HG03095 (cell line): ENCODE results near the gene MTMR2.
"Not testable (repeated sequence)": the region's sequence is repeated elsewhere in the genome, so short reads cannot be mapped to it uniquely, and the experiment has no call there.

Experiments used
- ATAC-seq: cut with Tn5 transposase; IDR thresholded peaks from one replicate; pipeline ENCODE4 v1.9.1; 2021; ENCODE audit warnings: moderate library complexity; ENCODE audit not compliant: unreplicated experiment

Gene MTMR2

DNA sequence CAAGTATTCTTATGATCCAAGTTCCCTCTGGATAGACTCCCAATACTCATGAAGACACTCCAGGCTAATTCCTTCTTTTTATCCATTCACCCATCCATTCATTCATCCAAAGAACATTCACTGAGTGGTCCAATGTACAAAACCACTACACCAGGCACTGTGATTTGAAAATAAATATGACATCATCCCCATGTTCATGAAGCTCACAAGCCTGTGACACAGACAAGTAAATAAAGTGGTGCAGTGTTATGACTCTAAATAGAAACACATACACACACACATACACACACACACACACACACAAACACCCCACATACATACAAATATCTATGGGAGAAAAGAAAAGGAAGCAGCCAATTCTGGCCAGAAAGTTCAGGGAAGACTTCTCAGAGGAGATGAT, 35.5 kb downstream of the MTMR2 start:
- no peak for ATAC-seq

DNA sequence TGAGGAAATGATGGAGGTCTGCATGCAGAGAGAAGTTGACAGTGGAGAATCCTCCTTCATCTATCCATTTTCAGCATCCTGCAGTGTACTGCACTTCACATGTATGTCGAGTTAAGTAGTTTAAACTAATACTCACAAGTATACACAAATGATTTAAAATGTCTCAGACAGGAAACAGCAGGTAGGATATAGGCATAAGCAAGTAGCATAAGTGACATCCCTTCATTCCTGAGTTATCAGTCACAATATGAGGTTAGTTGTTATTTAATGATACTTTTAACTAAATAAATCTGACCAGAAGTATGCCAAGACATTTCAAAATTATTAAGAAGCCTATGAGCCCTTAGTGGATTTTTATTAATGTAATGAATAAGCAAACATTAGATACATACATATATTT, 37.4 kb downstream of the MTMR2 start:
- ATAC-seq, result no peak

DNA sequence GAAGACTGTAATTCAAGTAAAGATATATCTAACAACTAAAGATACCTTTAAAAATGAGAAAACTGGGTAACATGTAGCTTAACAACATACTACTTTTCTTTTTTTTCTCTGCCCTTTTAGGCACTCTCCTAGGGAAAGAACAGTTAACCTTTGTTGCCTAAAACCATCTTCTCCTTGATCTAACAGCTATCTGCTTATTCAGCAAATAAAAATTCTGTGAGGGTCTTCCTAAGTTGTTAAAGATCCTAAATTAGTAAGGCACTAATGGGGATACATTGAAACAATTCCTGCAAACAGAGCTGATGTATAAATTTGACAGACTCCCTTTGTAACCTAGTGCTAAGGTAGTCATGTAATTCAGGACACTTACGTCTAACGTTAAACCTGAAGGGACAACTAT, 39.1 kb downstream of the MTMR2 start:
- no peak for ATAC-seq

DNA sequence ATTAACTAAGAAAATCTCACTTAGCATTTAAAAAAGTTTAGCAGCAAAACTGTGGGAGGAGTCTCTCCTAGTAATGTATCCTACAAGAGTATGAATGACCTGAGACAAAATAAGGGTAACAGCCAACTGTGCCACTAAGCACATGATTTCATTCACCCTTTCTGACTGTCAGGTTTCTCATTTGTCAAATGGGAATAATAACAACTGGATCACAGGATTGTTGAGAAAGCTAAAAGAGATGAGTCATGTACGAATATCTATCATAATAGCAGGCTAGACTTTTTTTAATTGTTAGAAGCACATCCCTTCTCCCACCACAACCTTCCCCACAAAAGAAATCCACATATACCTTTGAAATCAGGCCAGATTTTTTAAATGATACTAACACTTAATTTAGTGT, 39.5 kb downstream of the MTMR2 start:
- no peak for ATAC-seq

DNA sequence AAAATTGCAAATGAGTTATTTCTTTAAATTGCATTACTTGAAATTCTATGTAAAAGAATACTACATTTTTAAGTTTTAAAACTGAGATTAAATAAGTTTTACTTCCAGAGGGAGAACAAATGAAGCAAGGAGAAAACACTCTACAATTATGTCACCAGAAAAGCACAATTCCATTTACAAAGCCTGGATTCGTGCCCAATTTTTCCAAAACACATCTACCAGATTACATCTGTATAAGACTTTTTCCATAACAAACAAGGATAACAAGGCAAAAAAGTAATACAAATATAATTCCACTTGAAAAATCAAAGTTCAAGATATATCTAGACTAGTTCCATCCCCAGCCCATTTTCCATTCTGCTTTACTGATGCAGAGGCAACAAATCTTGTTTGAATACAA, 40.5 kb downstream of the MTMR2 start:
- ATAC-seq, result no peak

DNA sequence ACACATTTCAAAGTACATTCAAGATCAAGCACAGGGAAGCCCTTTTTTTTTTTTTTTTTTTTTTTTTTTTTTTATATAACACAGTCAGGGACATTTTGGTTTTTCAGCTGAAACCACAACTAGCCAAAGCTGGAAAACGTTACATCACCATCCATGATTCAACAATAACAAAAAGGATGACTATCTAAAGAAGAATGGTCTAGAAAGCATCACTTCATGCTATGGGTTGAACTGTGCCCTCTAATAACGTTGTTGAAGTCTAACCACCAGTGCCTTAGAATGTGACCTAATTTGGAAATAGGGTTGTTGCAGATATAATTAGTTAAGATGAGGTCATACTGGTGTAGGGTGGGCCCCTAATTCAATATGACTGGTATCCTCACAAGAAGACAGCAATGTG, 46.6 kb downstream of the MTMR2 start:
- ATAC-seq, result no peak

GRCh38 chr11:95870877-95871276, 53.0 kb downstream of the MTMR2 start:
- ATAC-seq, result not testable (repeated sequence)

- ATAC-seq, result no peak
Measured at GRCh38 chr11:95867105-95867504, 56.8 kb downstream of the MTMR2 start.

DNA sequence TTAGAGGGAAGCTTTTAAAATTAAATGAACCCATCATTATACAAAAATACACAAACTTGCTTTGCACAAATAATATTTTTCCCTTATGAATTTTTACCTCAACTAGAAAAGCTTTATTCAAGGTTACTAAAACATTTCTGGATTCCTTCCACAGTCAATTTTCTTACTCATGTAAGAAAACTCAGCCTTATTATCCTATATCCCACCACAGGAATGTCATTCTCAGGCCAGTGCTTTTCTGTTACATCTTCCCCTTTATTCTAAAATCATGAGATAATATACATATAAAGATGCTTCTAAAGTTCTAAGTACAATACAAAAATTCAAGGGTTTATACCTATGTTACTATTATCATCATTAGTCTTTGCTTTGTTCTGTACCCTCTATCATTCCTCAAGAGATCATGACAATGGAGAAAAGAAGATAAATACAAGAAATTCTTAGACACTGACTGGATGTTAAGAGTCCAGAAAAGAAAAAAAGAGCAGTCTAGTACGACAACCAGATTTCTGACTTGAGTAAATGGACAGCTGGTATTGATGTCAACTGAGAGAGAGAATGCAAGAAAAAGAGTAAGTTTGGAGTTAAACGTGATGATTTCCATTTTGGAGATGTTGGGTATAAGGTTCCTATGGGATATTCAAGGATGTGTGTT, 60.3 kb downstream of the MTMR2 start:
- ATAC-seq, result no peak

GRCh38 chr11:95860024-95860423, 63.9 kb downstream of the MTMR2 start:
- not testable (repeated sequence) for ATAC-seq

GRCh38 chr11:95854362-95854761, 69.5 kb downstream of the MTMR2 start:
- not testable (repeated sequence) for ATAC-seq

- no peak for ATAC-seq
Measured at GRCh38 chr11:95853862-95854261, 70.0 kb downstream of the MTMR2 start.

GRCh38 chr11:95853138-95853537, 70.8 kb downstream of the MTMR2 start:
- no peak for ATAC-seq

DNA sequence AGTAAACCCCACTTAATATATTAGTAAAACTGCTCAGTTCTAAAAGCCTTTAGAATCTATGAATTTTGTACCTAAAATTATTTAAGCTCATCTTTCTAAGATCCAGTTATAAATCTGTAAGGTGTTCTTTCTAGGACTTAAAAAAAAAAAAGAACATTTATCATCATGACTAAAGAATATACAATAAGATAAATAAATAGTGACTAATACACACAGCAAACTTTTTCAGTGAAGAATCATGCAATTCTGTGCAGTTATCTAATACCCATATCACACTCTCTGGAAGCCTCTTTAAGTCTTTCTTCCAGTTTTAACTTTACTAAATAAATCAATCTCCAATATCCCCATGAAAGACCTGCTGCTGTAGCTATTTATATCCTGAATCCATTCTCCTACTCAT, 73.8 kb downstream of the MTMR2 start:
- no peak for ATAC-seq

DNA sequence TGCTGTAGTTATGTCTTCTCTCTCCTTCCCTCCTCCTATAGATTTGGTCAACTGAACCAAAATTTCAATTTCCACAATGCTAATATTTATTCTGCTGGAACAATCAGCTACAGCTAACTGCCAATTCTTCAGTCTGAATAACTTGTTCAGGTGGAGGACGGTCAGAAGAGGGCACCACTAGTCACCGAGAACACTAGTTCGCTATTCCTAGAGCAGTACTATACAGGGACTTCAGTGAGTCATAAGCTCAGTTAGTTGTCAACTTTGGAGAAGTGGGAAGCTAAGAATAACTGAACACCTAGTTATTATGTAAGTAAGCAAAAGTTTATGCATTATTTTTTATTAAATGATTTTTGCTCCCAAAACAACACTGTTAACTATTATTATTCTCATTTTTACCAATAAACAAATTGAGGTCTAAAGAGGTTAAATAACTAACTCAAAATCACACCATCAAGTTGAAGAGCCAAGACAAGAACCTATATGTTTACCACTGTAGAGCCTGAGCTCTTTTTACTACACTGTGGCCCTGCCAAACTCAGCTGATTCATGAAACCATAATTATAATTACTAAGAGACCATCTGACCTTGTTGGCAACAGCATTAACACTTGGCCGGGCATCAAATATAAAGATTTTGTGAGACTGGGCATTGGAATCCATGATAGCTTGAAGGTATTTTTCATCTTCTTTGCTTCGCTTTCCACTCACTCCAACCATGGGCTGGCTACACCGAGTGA, 74.7 kb downstream of the MTMR2 start:
- ATAC-seq, result peak; percentile 73

- no peak for ATAC-seq
Measured at GRCh38 chr11:95845167-95845566, 78.7 kb downstream of the MTMR2 start.

DNA sequence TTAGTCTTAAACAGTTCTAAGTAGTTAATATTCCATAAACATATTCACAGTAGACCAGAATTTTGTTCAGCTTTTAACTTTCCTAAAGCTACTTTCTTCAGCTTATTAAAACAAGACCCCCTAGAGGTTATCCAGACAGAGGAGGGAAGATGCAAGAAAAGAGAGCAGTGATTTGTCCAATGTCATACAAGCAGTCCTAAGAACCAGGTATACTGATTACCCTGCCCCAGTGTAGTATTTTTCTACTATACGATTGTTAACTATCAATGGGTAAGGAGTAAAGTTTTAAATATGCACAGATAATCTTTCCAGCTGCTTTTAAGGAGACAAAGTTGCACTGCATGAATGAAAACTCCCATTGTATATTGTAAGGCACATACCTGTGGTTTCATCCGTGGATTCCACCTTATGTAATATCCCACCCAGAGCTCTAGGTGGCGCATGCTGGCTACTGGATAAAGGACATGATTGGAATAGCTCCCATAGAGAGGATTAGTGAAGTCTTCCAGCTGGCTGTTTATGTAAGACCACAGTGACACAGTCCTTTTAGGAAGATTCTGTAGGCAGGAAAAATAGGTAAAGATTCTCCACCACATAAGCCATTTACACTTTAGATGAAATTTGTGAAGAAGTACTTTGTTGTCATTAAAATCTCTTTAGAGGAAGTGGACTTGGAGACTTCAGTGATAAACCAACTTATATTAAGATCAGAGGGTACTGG, 88.0 kb downstream of the MTMR2 start:
- peak; percentile 87 for ATAC-seq

GRCh38 chr11:95835351-95835750, 88.6 kb downstream of the MTMR2 start:
- ATAC-seq, result no peak

DNA sequence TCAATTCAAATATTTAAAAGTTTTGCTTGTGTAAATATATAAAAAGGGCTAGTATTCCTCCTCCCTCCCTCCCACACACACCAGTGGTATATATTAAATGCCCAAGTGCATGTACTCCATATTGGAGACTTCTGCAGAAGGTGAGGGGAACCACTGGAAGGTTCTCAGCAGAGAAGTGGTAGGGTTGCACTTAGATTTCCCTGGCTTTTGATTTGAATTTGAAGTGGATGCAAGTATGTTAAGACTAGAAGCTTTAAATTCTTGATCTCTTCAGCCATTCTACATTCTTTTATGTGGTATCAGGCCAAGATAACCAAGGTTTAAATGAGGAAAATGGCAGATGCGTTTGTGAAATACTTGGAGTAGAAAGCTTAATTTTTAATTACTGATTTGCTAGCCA, 90.5 kb downstream of the MTMR2 start:
- ATAC-seq, result no peak

DNA sequence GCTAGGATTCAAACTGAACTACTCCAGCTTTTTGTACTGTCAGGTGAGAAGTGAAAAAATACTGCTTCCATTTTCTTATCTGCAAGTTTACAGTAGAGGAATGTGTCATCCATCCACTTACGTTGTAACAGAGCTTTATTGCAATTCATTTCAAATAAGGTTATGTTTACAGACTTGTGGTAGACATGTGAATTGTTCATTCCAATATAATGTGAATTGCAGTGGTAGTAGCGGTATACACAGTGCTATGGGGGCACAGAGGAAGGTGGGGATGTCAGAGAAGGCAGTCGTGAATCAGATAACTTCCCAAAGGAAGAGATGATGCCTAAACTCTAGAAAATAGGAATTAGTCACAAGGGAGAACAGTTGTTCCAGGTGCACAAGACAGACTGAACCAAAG, 91.1 kb downstream of the MTMR2 start:
- ATAC-seq, result no peak

DNA sequence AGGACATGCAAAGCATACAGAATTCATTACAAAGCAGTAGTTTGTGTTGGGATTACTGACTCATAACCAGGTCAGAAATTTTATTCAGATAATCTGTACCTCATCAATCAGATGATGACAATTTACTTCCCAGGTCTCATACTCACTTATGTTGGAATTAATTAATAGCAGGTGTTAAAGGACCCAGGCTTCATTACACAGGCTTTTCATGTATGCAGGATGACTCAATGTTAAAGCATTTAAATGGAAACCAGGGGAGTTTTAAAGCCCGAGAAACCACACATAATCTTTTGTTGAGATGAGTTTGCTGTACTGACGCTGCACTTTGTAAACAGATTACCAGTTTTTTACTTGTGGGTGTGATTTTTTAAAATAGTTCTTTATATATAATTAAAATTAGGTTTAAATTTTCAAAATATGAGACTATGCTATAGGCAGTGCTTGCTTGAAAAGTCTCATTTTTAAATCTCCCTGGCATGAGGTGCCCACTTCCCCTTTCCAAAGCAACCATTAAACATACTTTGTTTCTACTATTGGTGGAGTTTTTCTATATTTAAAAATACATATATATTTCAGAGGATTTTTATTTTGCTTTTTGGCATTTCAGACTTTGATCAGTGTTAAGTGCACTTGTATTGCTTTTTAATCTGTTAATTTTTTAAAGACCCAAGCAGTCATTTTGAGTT, 92.6 kb downstream of the MTMR2 start:
- ATAC-seq, result no peak
